Measurements from ENCODE around the gene TLE3.

The TLE3 gene

GRCh38 chr15:70065006-70065722, 32.6 kb downstream of the TLE3 start:
- Histone ChIP-seq H3K36me3 (ENCODE audit: control insufficient read depth, insufficient read depth, low read length) (peaks cover 58% of the 10 kb centered on the region), H3K4me3 (replicated peaks; ENCODE audit: low read depth, low read length) (no peak overlapping the region), H3K27me3 (replicated peaks; ENCODE audit: control insufficient read depth, insufficient read depth, low read length) (no peaks in the 10 kb centered on the region)
- TF ChIP-seq CTCF (IDR thresholded peaks at IDR 0.05; ENCODE audit: insufficient read depth, low read length, poor library complexity, severe bottlenecking): no peak
- no peak for DNase-seq (ENCODE audit: extremely low read depth, insufficient read length)

GRCh38 chr15:70064441-70064840, 33.3 kb downstream of the TLE3 start:
- no peak for TF ChIP-seq CTCF (IDR thresholded peaks at IDR 0.05; ENCODE audit: insufficient read depth, low read length, poor library complexity, severe bottlenecking)
- DNase-seq (ENCODE audit: extremely low read depth, insufficient read length): no peak
- Histone ChIP-seq H3K4me3 (replicated peaks; ENCODE audit: low read depth, low read length) (no peak overlapping the region), H3K27me3 (replicated peaks; ENCODE audit: control insufficient read depth, insufficient read depth, low read length) (no peaks in the 10 kb centered on the region), H3K36me3 (ENCODE audit: control insufficient read depth, insufficient read depth, low read length) (peaks cover 58% of the 10 kb centered on the region)

GRCh38 chr15:70063980-70064379, 33.7 kb downstream of the TLE3 start:
- Histone ChIP-seq H3K4me3 (replicated peaks; ENCODE audit: low read depth, low read length) (no peak overlapping the region), H3K27me3 (replicated peaks; ENCODE audit: control insufficient read depth, insufficient read depth, low read length) (no peaks in the 10 kb centered on the region), H3K36me3 (ENCODE audit: control insufficient read depth, insufficient read depth, low read length) (peaks cover 59% of the 10 kb centered on the region)
- no peak for DNase-seq (ENCODE audit: extremely low read depth, insufficient read length)
- TF ChIP-seq CTCF (IDR thresholded peaks at IDR 0.05; ENCODE audit: insufficient read depth, low read length, poor library complexity, severe bottlenecking): no peak

GRCh38 chr15:70063261-70063925, 34.3 kb downstream of the TLE3 start:
- peaks cover 58% of the 10 kb centered on the region for H3K36me3 ChIP-seq (ENCODE audit: control insufficient read depth, insufficient read depth, low read length)
- no peaks in the 10 kb centered on the region for H3K27me3 ChIP-seq (replicated peaks; ENCODE audit: control insufficient read depth, insufficient read depth, low read length)
- no peak for TF ChIP-seq CTCF (IDR thresholded peaks at IDR 0.05; ENCODE audit: insufficient read depth, low read length, poor library complexity, severe bottlenecking)
- DNase-seq (ENCODE audit: extremely low read depth, insufficient read length): no peak
- no peak overlapping the region for H3K4me3 ChIP-seq (replicated peaks; ENCODE audit: low read depth, low read length)

- no peak overlapping the region for H3K4me3 ChIP-seq (replicated peaks; ENCODE audit: low read depth, low read length)
- no peak for TF ChIP-seq CTCF (IDR thresholded peaks at IDR 0.05; ENCODE audit: insufficient read depth, low read length, poor library complexity, severe bottlenecking)
- no peak for DNase-seq (ENCODE audit: extremely low read depth, insufficient read length)
These were observed 35.3 kb downstream of the TLE3 start for GRCh38 chr15:70062321-70062956.

More at GRCh38 chr15:70062321-70062956, 35.3 kb downstream of the TLE3 start:
- H3K36me3 ChIP-seq (ENCODE audit: control insufficient read depth, insufficient read depth, low read length): peaks cover 63% of the 10 kb centered on the region
- no peaks in the 10 kb centered on the region for H3K27me3 ChIP-seq (replicated peaks; ENCODE audit: control insufficient read depth, insufficient read depth, low read length)
